Ovary (tissue), 9 donors: ENCODE measurements around the gene LRMDA. TPM values are rescaled to one million over a fixed set of nuclear protein-coding genes. Genes with fewer than 3 reads are reported as not detected.

ENCODE experiments used
- DNase-seq, 5 donors: peaks; one replicate each; pipeline ENCODE4 v3.0.0-alpha.2; 2019 to 2020
- H3K27ac ChIP-seq, 2 donors: fragments of 200-600 bp; one replicate each; pipeline versions ENCODE4 v1.5.1 to v1.8.0; 2019 to 2022
- H3K27me3 ChIP-seq: fragments of 200-600 bp; one replicate; pipeline ENCODE4 v1.8.0; 2022
- H3K36me3 ChIP-seq: fragments of 200-600 bp; sonication (generic); one replicate; pipeline ENCODE4 v1.5.1; 2019
- H3K4me1 ChIP-seq: one replicate; pipeline ENCODE4 v1.8.1; 2013; ENCODE audit warnings: mild to moderate bottlenecking, moderate library complexity; ENCODE audit not compliant: insufficient read depth
- H3K4me3 ChIP-seq: fragments of 200-600 bp; sonication (generic); one replicate; pipeline ENCODE4 v1.5.1; 2017
- H3K9me3 ChIP-seq, 2 donors: fragments of 200-600 bp in 1 of 2; sonication (generic) in 1 of 2; one replicate each; pipeline versions ENCODE4 v1.5.1 to v1.8.1; 2013 to 2019; ENCODE audit warnings: mild to moderate bottlenecking in 1 of 2, moderate library complexity in 1 of 2
- CTCF ChIP-seq, 3 donors: fragments of 450-650 bp in 2 of 3; fragments of 200-600 bp in 1 of 3; IDR thresholded peaks; one replicate each; pipeline versions ENCODE4 v1.5.1 to v1.8.0; 2016 to 2022; ENCODE audit warnings: antibody characterized with exemption in 3 of 3, mild to moderate bottlenecking in 1 of 3
- EP300 ChIP-seq: sonication (generic); formaldehyde crosslinking; IDR thresholded peaks from one replicate; pipeline ENCODE4 v1.6.1; 2017; ENCODE audit warnings: antibody characterized with exemption
- POLR2A ChIP-seq: fragments of 450-650 bp; IDR thresholded peaks from one replicate; pipeline ENCODE4 v1.6.1; 2017; ENCODE audit warnings: antibody characterized with exemption, mild to moderate bottlenecking, moderate library complexity
- WGBS, 3 donors: extraction: QIAGEN DNeasy Blood & Tissue Kit in 1 of 3; methylation state at CpG; one replicate each; pipeline versions ENCODE4 v1.1.5 to v1.1.7; 2013 to 2017; 5-methylcytosine and 5-hydroxymethylcytosine counted together
- intact Hi-C, 4 donors: fragments of 100-400 bp; cut with DNase I; formaldehyde crosslinking; loops; one replicate each; pipeline versions ENCODE4 v1.11.0 to v1.15.1; 2022 to 2023
- polyA plus RNA-seq, 2 donors: library from polyadenylated mRNA; stranded (reverse); fragments of 200-250 nt in 1 of 2; fragments of 350-450 nt in 1 of 2; fragmentation: Illumina TruSeq in 1 of 2; extraction: RNeasy Lipid Tissue Mini Kit (QIAGEN cat#74804) in 1 of 2; gene quantifications; one replicate each; pipeline ENCODE4 v1.2.3, GENCODE V29; 2013 to 2014
- total RNA-seq, 7 donors: library from RNA; depleted of rRNA in 2 of 7; stranded (reverse); fragments of >200 nt in 2 of 7; fragmentation: NEBNext Ultra II Directional in 3 of 7; extraction: Animal tissue kit (Norgen Biotek cat#: 25700) in 3 of 7; gene quantifications; one replicate each; pipeline versions ENCODE4 v1.1.0 to v1.2.4, GENCODE V29; 2016 to 2023
- donor health status: DM: no; HTN: no; CAD: no; lungs with moderate emphysema.
- donor health status: DM: no; HTN: no; CAD: no.
- donor health status: Bipolar disorder and iron deficiency.
- donor health status: DM: yes; HTN: yes; CAD: no.
- donor health status: DM: no; HTN: no; CAD: no.
- donor health status: DM: yes; HTN: yes; CAD: no.

The LRMDA gene
- total and polyA plus RNA-seq, 9 donors, result 14.8 to 30.7 (median 22.9) TPM

DNA sequence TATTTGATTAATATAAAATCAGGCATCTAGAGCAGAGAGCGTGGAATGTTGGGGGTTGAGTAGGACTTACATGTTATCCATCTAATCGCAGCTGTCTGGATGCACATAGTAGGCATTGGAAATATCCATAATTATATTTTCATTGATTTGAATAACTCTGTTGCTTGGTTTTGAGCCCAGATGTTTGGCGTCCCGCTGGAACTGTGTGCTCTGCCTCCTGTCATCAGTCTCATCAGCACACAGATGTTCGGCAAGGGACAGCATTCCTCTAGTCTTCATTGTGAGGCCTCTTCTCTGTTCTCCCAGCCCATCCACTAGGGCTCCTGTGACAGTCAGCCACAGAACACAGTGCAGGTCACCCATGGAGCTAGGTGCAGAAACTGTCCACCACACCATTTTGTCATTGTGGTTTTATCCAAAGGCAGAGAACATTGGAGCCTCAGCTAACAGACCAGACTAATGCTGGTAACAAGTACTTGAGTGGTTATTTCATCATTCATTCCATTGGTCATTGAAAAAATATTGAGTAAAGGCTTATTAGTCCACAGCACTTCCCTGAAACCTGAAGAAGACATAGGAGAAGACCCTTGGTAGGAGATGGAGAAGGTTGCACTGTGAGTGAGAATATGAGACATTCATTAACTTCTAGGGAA lies 927.4 kb downstream of the LRMDA start:
- H3K27me3 ChIP-seq, result no peaks in the 10 kb centered on the region
- H3K9me3 ChIP-seq, result no peaks in the 10 kb centered on the region
- intact Hi-C loops, result no loop called here
- no peaks in the 10 kb centered on the region for H3K4me1 ChIP-seq
- TF ChIP-seq EP300 (no peak), CTCF (IDR thresholded peaks at IDR 0.05) (no peak), POLR2A (no peak)
- no peak for DNase-seq
- H3K27ac ChIP-seq, result no peak overlapping the region
- no peak overlapping the region for H3K4me3 ChIP-seq
- WGBS, 3 donors, result 95 to 98% (median 96%) methylated on average over 5 of the region's 5 CpGs
- H3K36me3 ChIP-seq, result no peaks in the 10 kb centered on the region

DNA sequence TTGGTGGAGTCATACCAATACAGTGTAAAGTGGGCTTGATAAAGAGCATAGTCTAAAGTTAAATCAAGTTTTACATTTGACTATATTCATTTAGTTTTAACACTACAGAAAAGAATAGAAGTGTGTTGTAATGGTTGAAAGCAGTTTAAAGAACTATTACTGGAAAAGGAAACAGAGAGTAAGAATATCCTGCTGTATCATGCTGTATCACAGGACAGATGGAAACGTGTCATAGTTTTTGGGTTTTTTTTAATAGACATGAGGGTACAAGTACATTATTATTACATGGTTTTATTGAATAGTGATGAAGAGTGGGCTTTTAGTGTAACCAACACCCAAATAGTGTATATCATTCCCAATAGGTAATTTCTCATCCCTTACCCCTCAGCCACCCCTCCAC lies 944.3 kb downstream of the LRMDA start:
- Histone ChIP-seq H3K36me3 (no peaks in the 10 kb centered on the region), H3K27me3 (no peaks in the 10 kb centered on the region), H3K27ac (no peak overlapping the region), H3K9me3 (no peaks in the 10 kb centered on the region), H3K4me1 (no peaks in the 10 kb centered on the region), H3K4me3 (no peak overlapping the region)
- intact Hi-C loops, result no loop called here
- TF ChIP-seq EP300, result no peak
- TF ChIP-seq CTCF (IDR thresholded peaks at IDR 0.05), result no peak
- TF ChIP-seq POLR2A, result no peak
- 93 to 94% (median 93%) methylated on average over 1 of the region's 1 CpG for WGBS, 3 donors
- DNase-seq, result no peak

DNA sequence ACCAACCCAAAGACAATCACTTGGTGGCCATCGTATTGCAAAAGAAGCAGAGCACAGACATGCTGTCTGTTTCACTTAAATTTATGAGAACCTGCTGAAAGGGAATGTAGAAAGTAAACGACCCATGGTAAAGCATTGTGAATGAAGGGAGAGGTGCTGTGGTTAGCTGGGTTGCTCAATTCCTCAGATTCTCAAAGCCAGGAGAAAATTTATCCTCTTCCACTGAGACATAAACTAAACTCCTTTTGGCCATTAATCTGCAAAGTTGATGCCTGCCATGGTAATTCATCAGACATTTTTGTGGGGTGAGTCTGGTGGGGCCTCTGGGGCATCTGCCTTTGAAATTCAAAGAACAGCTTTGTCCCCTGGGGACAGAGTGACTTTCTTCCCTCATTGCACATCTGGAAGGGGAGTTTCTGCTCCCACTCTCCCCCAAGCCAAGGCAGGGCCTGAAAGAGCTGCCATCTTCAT lies 951.0 kb downstream of the LRMDA start:
- intact Hi-C loops, result no loop called here
- Histone ChIP-seq H3K27me3 (no peaks in the 10 kb centered on the region), H3K36me3 (no peaks in the 10 kb centered on the region), H3K9me3 (no peaks in the 10 kb centered on the region), H3K27ac (no peak overlapping the region), H3K4me3 (no peak overlapping the region), H3K4me1 (no peaks in the 10 kb centered on the region)
- no peak for TF ChIP-seq CTCF (IDR thresholded peaks at IDR 0.05)
- WGBS, 3 donors, result 38 to 59% (median 55%) methylated on average over 2 of the region's 2 CpGs
- no peak for DNase-seq

- DNase-seq, result no peak
- no peaks in the 10 kb centered on the region for H3K36me3 ChIP-seq
- 93 to 95% (median 95%) methylated on average over 2 of the region's 2 CpGs for WGBS, 3 donors
- TF ChIP-seq POLR2A, result no peak
- no peak for TF ChIP-seq CTCF (IDR thresholded peaks at IDR 0.05)
- no peak for TF ChIP-seq EP300
- no peak overlapping the region for H3K4me3 ChIP-seq
- intact Hi-C loops, result no loop called here
- no peaks in the 10 kb centered on the region for H3K9me3 ChIP-seq
- no peaks in the 10 kb centered on the region for H3K27me3 ChIP-seq
- H3K27ac ChIP-seq, result no peak overlapping the region
- no peaks in the 10 kb centered on the region for H3K4me1 ChIP-seq
These were observed 957.0 kb downstream of the LRMDA start for GRCh38 chr10:76388321-76389023.
